Gastroesophageal sphincter (tissue), 3 donors: ENCODE data around the gene PDE11A.

Source experiments
- EP300 ChIP-seq: sonication (generic); formaldehyde crosslinking; IDR thresholded peaks from one replicate; pipeline ENCODE4 v1.6.1; 2017; ENCODE audit warnings: antibody characterized with exemption, mild to moderate bottlenecking
- TF ChIP-seq, protein P1 (sequence below), 4 experiments: fragments of 200-600 bp in 2 of 4; fragments of 450-650 bp in 2 of 4; sonication (generic) in 1 of 4; IDR thresholded peaks; one replicate each; pipeline ENCODE4 v1.5.1; 2017 to 2019; ENCODE audit warnings: antibody characterized with exemption in 4 of 4, mild to moderate bottlenecking in 2 of 4, moderate library complexity in 2 of 4

DNA sequence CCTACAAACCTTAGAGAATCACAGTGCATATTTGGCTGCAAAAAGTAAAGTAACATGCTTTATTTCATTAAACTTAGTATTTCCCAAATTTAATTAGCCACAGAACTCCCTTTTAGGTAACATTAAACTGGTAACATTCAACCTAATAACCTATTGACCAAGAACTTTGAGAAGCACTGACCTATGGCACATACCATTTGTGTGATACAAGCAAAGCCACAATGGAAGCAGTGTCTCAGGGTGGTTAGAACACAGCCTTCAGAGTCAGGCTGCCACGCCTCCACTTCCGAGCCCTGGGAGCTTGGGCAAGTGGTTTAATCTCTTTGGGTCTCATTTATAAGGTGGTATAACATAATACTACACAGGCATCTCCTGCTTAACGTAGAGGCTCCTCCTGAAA lies 301.4 kb downstream of the PDE11A start:
- TF ChIP-seq, protein P1, sequence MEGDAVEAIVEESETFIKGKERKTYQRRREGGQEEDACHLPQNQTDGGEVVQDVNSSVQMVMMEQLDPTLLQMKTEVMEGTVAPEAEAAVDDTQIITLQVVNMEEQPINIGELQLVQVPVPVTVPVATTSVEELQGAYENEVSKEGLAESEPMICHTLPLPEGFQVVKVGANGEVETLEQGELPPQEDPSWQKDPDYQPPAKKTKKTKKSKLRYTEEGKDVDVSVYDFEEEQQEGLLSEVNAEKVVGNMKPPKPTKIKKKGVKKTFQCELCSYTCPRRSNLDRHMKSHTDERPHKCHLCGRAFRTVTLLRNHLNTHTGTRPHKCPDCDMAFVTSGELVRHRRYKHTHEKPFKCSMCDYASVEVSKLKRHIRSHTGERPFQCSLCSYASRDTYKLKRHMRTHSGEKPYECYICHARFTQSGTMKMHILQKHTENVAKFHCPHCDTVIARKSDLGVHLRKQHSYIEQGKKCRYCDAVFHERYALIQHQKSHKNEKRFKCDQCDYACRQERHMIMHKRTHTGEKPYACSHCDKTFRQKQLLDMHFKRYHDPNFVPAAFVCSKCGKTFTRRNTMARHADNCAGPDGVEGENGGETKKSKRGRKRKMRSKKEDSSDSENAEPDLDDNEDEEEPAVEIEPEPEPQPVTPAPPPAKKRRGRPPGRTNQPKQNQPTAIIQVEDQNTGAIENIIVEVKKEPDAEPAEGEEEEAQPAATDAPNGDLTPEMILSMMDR (IDR thresholded peaks at IDR 0.05), result no peak
- no peak for TF ChIP-seq EP300
